Heart right ventricle (tissue), 16 donors: ENCODE results near the gene WDR1. TPM values are rescaled to one million over a fixed set of nuclear protein-coding genes. Genes with fewer than 3 reads are reported as not detected.

Experiments used
- ATAC-seq, 8 donors: fragments of 200-7000 bp; cut with Tn5 transposase; one replicate each; pipeline ENCODE4 v1.9.1; 2020; ENCODE audit warnings: mild to moderate bottlenecking in 8 of 8, moderate library complexity in 8 of 8, moderate number of reproducible peaks in 1 of 8
- DNase-seq, 2 donors: peaks; one replicate each; pipeline ENCODE4 v3.0.0-alpha.2; 2020
- H3K27ac ChIP-seq, 10 donors: fragments of 200-600 bp; sonication (generic) in 2 of 10; one replicate each; pipeline versions ENCODE4 v1.5.0 to v1.8.0; 2020 to 2022; ENCODE audit warnings: mild to moderate bottlenecking in 3 of 10
- H3K27me3 ChIP-seq, 7 donors: fragments of 200-600 bp; one replicate each; pipeline ENCODE4 v1.8.0; 2021 to 2022; ENCODE audit warnings: mild to moderate bottlenecking in 2 of 7
- H3K36me3 ChIP-seq, 9 donors: fragments of 200-600 bp; sonication (generic) in 1 of 9; one replicate each; pipeline versions ENCODE4 v1.5.0 to v1.8.0; 2020 to 2022; ENCODE audit warnings: mild to moderate bottlenecking in 2 of 9
- H3K4me1 ChIP-seq, 9 donors: fragments of 200-600 bp; sonication (generic) in 1 of 9; one replicate each; pipeline versions ENCODE4 v1.5.0 to v1.8.0; 2020 to 2022; ENCODE audit warnings: mild to moderate bottlenecking in 4 of 9
- H3K4me3 ChIP-seq, 10 donors: fragments of 200-600 bp; sonication (generic) in 2 of 10; one replicate each; pipeline versions ENCODE4 v1.5.0 to v1.8.0; 2020 to 2022; ENCODE audit warnings: mild to moderate bottlenecking in 7 of 10, moderate library complexity in 2 of 10
- H3K9me3 ChIP-seq, 11 donors: fragments of 200-600 bp in 10 of 11; sonication (generic) in 2 of 11; one replicate each; pipeline versions ENCODE4 v1.5.0 to v1.8.0; 2013 to 2022; ENCODE audit warnings: mild to moderate bottlenecking in 2 of 11, control low read depth in 1 of 11, moderate library complexity in 1 of 11
- CTCF ChIP-seq, 9 donors: fragments of 200-600 bp; sonication (generic) in 2 of 9; IDR thresholded peaks; one replicate each; pipeline versions ENCODE4 v1.5.0 to v1.8.0; 2021 to 2022; ENCODE audit warnings: antibody characterized with exemption in 9 of 9, mild to moderate bottlenecking in 5 of 9, moderate library complexity in 1 of 9
- WGBS, 2 donors: extraction: QIAGEN DNeasy Blood & Tissue Kit; methylation state at CpG; one replicate each; pipeline ENCODE4 v1.1.7; 2013; ENCODE audit warnings: inconsistent platforms in 1 of 2; 5-methylcytosine and 5-hydroxymethylcytosine counted together
- intact Hi-C, 10 donors: fragments of 100-400 bp; cut with DNase I; formaldehyde crosslinking; loops; one replicate each; pipeline versions ENCODE4 v1.11.1 to v1.14.2; 2022
- polyA plus RNA-seq, 2 donors: library from polyadenylated mRNA; stranded (reverse); fragments of 200-250 nt; gene quantifications; one replicate each; pipeline ENCODE4 v1.2.3, GENCODE V29; 2013
- total RNA-seq, 10 donors: library from RNA; stranded (reverse); fragmentation: NEBNext Ultra II Directional in 3 of 10; extraction: Animal tissue kit (Norgen Biotek cat#: 25700) in 3 of 10; gene quantifications; one replicate each; pipeline versions ENCODE4 v1.2.1 to v1.2.4, GENCODE V29; 2021 to 2023
- donor health status: Arrhythmogenic right ventricular cardiomyopathy.
- donor health status: ischemic (EF 13 %, LVEDD 7.1; RV severe dilation, severe dysfunction).
- donor health status: healthy with polysubstance abuse.
- donor health status: DM: no; HTN: yes; CAD: no.
- donor health status: DM: no; HTN: no; CAD: no.
- donor health status: ischemic (EF 25% LVEDD 6.9; RV normal size, moderate dysfunction).
- donor health status: ischemic (EF 25% LVEDD 5.7; RV mildly dilated, moderate dysfunction).
- donor health status: healthy.
- donor health status: DM: yes; HTN: yes; CAD: no.
- donor health status: Ischemic cardiomyopathy.
- donor health status: ischemic (EF 35%, LVEDD 5.7; RV mildly dilated, moderate dysfunction).
- donor health status: nonischemic (EF 11% LVEDD 7.7; RV severe dilation, severe dysfunction).
- donor health status: DM: yes; HTN: yes; CAD: no.
- donor health status: PGD.
- donor health status: ischemic (EF 29% LVEDD 5.4; RV normal size, mild dysfunction).
- donor health status: nonischemic (EF 23%, LVEDD 6.1; RV moderate dilation, normal function).

The WDR1 gene
- total and polyA plus RNA-seq, 12 donors = 51.9 to 302 (median 177) TPM

- no peak for TF ChIP-seq CTCF (IDR thresholded peaks at IDR 0.05)
- DNase-seq (no peak), ATAC-seq (no peak)
- H3K27ac ChIP-seq = no peak overlapping the region
- intact Hi-C loops = no loop called here
- no peaks in the 10 kb centered on the region for H3K9me3 ChIP-seq
- H3K27me3 ChIP-seq = no peaks in the 10 kb centered on the region
- no peaks in the 10 kb centered on the region for H3K36me3 ChIP-seq
- peaks cover 0 to 37% (median 22%) of the 10 kb centered on the region in 9 donors for H3K4me1 ChIP-seq
- H3K4me3 ChIP-seq = no peak overlapping the region
- WGBS, 2 donors = 80 to 86% methylated on average over 10 of the region's 10 CpGs
Measured at GRCh38 chr4:10121568-10122208, 5.1 kb upstream of the WDR1 start.

- intact Hi-C loops = no loop called here
- 92 to 94% methylated on average over 11 of the region's 11 CpGs for WGBS, 2 donors
- no peaks in the 10 kb centered on the region for H3K36me3 ChIP-seq
Measured at GRCh38 chr4:10120943-10121567, 4.5 kb upstream of the WDR1 start.

DNA sequence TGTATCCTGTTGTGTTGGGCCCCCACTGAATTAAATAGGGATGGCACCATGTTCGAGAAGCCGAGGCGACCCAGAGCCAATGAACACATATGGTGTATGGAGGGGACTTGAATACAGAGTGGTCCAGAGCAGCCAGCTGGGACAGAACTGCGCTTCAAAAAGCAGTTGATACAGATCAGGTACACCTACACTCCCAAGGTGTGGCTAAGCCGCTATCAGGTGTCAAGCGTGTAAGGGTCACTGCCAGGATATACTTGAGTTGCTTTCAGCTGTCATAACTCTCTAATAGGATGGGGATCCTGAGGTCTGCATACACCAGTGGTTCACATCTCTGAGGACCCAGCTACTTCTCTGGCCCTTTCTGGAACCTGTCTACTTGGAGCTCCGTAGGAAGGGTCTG is 3.2 kb upstream of the WDR1 start:
- Histone ChIP-seq H3K9me3 (no peaks in the 10 kb centered on the region), H3K4me3 (no peak overlapping the region), H3K4me1 (peaks cover 6 to 47% (median 35%) of the 10 kb centered on the region in 9 donors), H3K36me3 (peaks cover 0 to 8% (median 6%) of the 10 kb centered on the region in 9 donors), H3K27me3 (no peaks in the 10 kb centered on the region), H3K27ac (no peak overlapping the region)
- WGBS, 2 donors = 95 to 96% methylated on average over 7 of the region's 7 CpGs
- no peak for TF ChIP-seq CTCF (IDR thresholded peaks at IDR 0.05)
- ATAC-seq (no peak), DNase-seq (no peak)
- intact Hi-C loops = loop anchor here in 2 of 10 donors (10.0 kb wide), 1 partner anchor 95 kb away; the partner anchor contains the start of gene SLC2A9 (in 2 of the 2)

More at GRCh38 chr4:10120943-10121567, 4.5 kb upstream of the WDR1 start:
- H3K9me3 ChIP-seq = no peaks in the 10 kb centered on the region
- ATAC-seq (no peak), DNase-seq (no peak)
- peaks cover 0 to 37% (median 22%) of the 10 kb centered on the region in 9 donors for H3K4me1 ChIP-seq
- TF ChIP-seq CTCF (IDR thresholded peaks at IDR 0.05) = no peak
- no peak overlapping the region for H3K4me3 ChIP-seq
- no peak overlapping the region for H3K27ac ChIP-seq
- no peaks in the 10 kb centered on the region for H3K27me3 ChIP-seq

DNA sequence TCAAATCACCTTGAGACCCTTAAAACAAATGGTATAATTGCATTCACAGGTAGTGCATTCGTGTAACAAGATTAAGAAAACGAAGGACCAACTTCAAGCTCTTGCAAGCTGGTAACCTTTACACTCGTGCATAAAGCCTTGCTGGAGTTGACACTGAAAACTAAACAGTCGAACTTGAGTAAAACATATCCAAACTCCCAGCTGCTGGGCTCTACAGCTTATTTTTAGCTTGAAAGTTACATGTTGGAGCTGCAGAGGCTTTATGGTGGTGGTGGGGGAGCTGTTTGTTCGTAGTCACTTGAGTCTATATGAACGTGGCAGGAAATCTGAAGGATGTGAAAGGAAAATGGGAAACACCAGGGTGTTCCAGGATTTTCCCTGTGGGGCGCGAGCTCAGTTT is 2.7 kb upstream of the WDR1 start:
- 77 to 80% methylated on average over 8 of the region's 8 CpGs for WGBS, 2 donors
- TF ChIP-seq CTCF (IDR thresholded peaks at IDR 0.05) = no peak
- no peaks in the 10 kb centered on the region for H3K27me3 ChIP-seq
- no peak for ATAC-seq
- H3K9me3 ChIP-seq = no peaks in the 10 kb centered on the region
- H3K36me3 ChIP-seq = peaks cover 0 to 13% (median 6%) of the 10 kb centered on the region in 9 donors
- H3K4me1 ChIP-seq = peaks cover 7 to 47% (median 37%) of the 10 kb centered on the region in 9 donors
- no peak overlapping the region for H3K4me3 ChIP-seq
- intact Hi-C loops = loop anchor here in 2 of 10 donors (10.0 kb wide), 1 partner anchor 94 kb away; the partner anchor contains the start of gene SLC2A9 (in 2 of the 2)
- H3K27ac ChIP-seq = no peak overlapping the region
- no peak for DNase-seq
